HL-60 (cell line): Measurements from ENCODE around the gene CPT2.

Experiments
- DNase-seq, 2 experiments: peaks; one replicate each; pipeline ENCODE4 v3.0.0-alpha.2; 2010 to 2020; ENCODE audit warnings: low read depth in 1 of 2, low spot score in 1 of 2
- H3K27ac ChIP-seq: fragments of 250-450 bp; sonication (Bioruptor Pico); replicated peaks from 2 replicates; pipeline ENCODE4 v1.5.1; 2020; ENCODE audit warnings: mild to moderate bottlenecking, moderate library complexity
- H3K27me3 ChIP-seq: fragments of 250-450 bp; sonication (Bioruptor Pico); 2 replicates; pipeline ENCODE4 v1.5.1; 2021; ENCODE audit warnings: mild to moderate bottlenecking, moderate library complexity; ENCODE audit not compliant: insufficient read depth, poor library complexity, severe bottlenecking
- H3K4me3 ChIP-seq: replicated peaks from 2 replicates; pipeline ENCODE4 v1.5.1; 2011; ENCODE audit warnings: mild to moderate bottlenecking, control low read depth, low read length; ENCODE audit not compliant: insufficient read depth
- CTCF ChIP-seq: IDR thresholded peaks from one replicate; pipeline ENCODE4 v1.5.1; 2011; ENCODE audit warnings: low read length, control low read depth, inconsistent platforms; ENCODE audit not compliant: insufficient read depth
- GABPA ChIP-seq: IDR thresholded peaks from 2 replicates; pipeline ENCODE4 v1.6.1; 2012; ENCODE audit warnings: low read depth
- POLR2AphosphoS5 ChIP-seq: IDR thresholded peaks from 2 replicates; pipeline ENCODE4 v1.6.1; 2012; ENCODE audit warnings: low read depth
- REST ChIP-seq: IDR thresholded peaks from 2 replicates; pipeline ENCODE4 v1.6.1; 2012; ENCODE audit warnings: low read depth; ENCODE audit not compliant: insufficient replicate concordance
- SPI1 ChIP-seq: IDR thresholded peaks from 2 replicates; pipeline ENCODE4 v1.6.1; 2012; ENCODE audit warnings: low read depth, mild to moderate bottlenecking, borderline replicate concordance

CPT2 gene

GRCh38 chr1:53155945-53156344 is 40.7 kb upstream of the CPT2 start:
- DNase-seq: no peak
- no peak for TF ChIP-seq REST
- no peak for TF ChIP-seq SPI1
- no peak for TF ChIP-seq CTCF
- no peak for TF ChIP-seq POLR2AphosphoS5
- TF ChIP-seq GABPA: no peak
- Histone ChIP-seq H3K27ac (no peak overlapping the region), H3K4me3 (no peak overlapping the region), H3K27me3 (no peaks in the 10 kb centered on the region)

- no peak for DNase-seq
- TF ChIP-seq CTCF (no peak), REST (no peak), SPI1 (no peak)
- no peak overlapping the region for H3K27ac ChIP-seq
- no peaks in the 10 kb centered on the region for H3K27me3 ChIP-seq
- no peak overlapping the region for H3K4me3 ChIP-seq
Measured at GRCh38 chr1:53156783-53157182, 39.8 kb upstream of the CPT2 start.

- Histone ChIP-seq H3K4me3 (no peak overlapping the region), H3K27me3 (no peaks in the 10 kb centered on the region), H3K27ac (no peak overlapping the region)
- TF ChIP-seq CTCF (no peak), REST (no peak), SPI1 (no peak), POLR2AphosphoS5 (no peak), GABPA (no peak)
- no peak for DNase-seq
Measured at GRCh38 chr1:53158900-53159299, 37.7 kb upstream of the CPT2 start.
